GM12875 (cell line): Measurements from ENCODE around the gene RNASEH1.

Experiments
- H3K4me3 ChIP-seq: one replicate; pipeline ENCODE4 v1.5.1; 2011; ENCODE audit warnings: low read depth, low read length, control low read depth
- CTCF ChIP-seq: IDR thresholded peaks from 2 replicates; pipeline ENCODE4 v1.5.1; 2011; ENCODE audit warnings: low read depth, mild to moderate bottlenecking, control low read depth, inconsistent platforms, low read length, moderate library complexity, borderline replicate concordance; ENCODE audit not compliant: insufficient read depth

Gene RNASEH1

GRCh38 chr2:3581367-3582262 is 23.5 kb upstream of the RNASEH1 start:
- H3K4me3 ChIP-seq = no peak overlapping the region
- no peak for TF ChIP-seq CTCF

- H3K4me3 ChIP-seq = no peak overlapping the region
These were observed 22.3 kb upstream of the RNASEH1 start for GRCh38 chr2:3580449-3580848.

GRCh38 chr2:3578987-3579386 is 20.9 kb upstream of the RNASEH1 start:
- TF ChIP-seq CTCF = no peak
- no peak overlapping the region for H3K4me3 ChIP-seq

More at GRCh38 chr2:3580449-3580848, 22.3 kb upstream of the RNASEH1 start:
- TF ChIP-seq CTCF = no peak

- H3K4me3 ChIP-seq = peak overlapping the region; percentile 67
These were observed 18.1 kb upstream of the RNASEH1 start for GRCh38 chr2:3576263-3576630.

- H3K4me3 ChIP-seq = peak overlapping the region; percentile 67
- TF ChIP-seq CTCF = no peak
These were observed 17.6 kb upstream of the RNASEH1 start for GRCh38 chr2:3575534-3576262.

GRCh38 chr2:3574155-3574554 is 16.0 kb upstream of the RNASEH1 start:
- TF ChIP-seq CTCF = no peak
- H3K4me3 ChIP-seq = no peak overlapping the region

GRCh38 chr2:3572620-3573019 is 14.5 kb upstream of the RNASEH1 start:
- no peak overlapping the region for H3K4me3 ChIP-seq
- TF ChIP-seq CTCF = no peak
